M059J (cell line): ENCODE data around the gene SMAD7. TPM values are rescaled to one million over a fixed set of nuclear protein-coding genes. Genes with fewer than 3 reads are reported as not detected.

Experiments
- DNase-seq: peaks from one replicate; pipeline ENCODE4 v3.0.0-alpha.2; 2012; ENCODE audit warnings: low read depth
- total RNA-seq: library from RNA; depleted of rRNA; stranded (reverse); fragments of >200 nt; shearing (Covaris generic); gene quantifications from 2 replicates; pipeline ENCODE4 v1.2.3, GENCODE V29; 2014

The SMAD7 gene
- total RNA-seq, 1 experiment from 2014 or later, result 19.3 TPM

DNA sequence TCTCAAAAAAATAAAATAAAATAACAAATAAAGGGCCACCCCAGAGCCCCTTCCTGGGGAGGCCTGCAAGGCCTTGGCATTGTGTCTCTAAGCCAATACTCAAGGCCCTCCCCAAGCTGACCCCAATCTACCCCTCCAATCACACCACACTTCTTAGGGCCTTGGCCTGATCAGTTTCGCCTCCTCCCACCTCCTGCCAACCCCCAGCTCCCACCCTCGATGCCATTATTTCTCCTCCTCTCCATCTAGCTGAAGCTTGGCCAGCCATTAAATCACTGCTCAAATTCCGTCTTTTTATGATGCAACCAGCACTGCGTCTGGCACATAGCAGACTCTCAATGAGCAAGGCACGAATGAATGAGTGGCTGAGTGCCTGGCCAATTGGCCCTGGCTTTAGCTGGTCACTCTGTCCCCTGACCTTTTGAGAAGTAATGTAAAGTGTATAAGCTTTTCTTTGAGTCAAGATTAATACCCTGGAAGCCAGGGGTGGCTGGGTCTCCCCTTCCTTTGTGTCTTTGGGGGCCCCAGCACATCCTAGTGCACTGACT, 55.9 kb downstream of the SMAD7 start:
- DNase-seq, result no peak

DNA sequence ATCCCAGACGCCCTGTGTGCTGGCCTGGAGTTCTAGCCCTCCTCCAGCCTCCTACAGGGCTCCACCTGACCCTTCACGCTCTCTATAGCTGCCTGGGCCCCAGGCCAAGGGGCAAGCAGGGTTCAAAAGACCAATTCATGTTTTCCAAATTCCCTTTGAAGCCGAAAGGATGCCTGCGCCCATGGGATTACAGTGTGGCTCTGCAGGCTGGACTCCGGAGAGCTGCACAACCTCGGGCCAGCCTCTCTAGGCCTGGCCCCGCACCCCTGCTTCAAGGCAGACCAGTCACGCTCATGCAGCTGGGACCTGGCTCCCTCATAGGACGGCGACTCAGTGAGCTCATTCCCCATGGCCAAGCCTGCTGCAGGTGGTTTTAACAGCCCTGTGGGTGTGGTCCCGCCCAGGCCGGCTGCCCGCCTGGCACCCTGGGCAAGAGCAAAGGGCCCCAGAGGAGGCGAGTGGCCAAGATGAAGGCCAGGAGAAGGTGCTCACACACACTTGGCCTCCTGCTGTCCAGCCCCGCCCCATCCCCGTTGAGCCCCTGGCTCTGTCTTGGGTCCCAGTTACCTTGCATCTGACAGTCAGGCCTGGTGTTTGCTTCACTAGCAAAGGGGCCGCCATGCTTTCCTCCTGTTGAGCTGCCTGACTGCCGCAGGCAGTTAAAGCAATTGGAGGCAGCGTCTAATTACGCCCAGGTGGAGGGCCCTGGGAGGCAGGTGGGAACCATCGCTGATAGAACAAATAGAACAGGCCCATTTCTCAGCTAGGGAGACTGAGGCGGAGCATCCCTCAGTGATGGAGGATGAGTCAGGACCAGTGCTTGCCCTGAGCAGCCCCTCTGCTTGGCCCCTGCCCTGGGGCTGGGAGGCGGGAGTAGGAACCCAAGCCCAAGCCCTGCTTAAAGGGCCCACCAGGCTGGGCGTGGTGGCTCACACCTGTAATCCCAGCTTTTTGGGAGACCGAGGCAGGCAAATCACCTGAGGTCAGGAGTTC, 56.9 kb downstream of the SMAD7 start:
- no peak for DNase-seq

DNA sequence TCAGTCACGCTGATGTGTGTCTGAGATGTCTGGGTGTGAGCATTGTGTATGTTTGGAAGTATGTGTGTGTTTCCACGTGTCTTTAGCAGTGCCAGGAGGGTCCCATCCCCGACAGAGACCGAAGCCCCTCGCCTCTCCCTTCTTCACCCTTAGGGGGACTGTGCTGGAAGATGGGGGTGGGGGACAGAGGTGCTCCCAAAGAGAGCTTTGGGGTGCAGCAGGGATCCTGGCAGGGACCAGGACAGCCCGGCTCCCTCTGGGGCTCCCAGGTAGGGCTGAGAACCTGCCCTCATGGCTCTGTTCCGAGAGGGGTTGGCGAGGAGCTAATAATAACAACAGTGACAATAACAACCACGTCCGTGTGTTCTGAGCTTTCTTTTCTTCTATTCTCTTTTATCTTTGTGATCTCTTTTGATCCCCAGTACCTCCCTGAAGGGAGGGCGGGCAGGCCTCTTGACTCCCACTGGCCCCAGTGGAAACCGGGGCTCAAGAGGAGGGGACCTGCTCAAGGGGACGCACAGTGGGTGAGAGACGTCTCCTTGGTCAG, 57.6 kb downstream of the SMAD7 start:
- DNase-seq, result no peak

DNA sequence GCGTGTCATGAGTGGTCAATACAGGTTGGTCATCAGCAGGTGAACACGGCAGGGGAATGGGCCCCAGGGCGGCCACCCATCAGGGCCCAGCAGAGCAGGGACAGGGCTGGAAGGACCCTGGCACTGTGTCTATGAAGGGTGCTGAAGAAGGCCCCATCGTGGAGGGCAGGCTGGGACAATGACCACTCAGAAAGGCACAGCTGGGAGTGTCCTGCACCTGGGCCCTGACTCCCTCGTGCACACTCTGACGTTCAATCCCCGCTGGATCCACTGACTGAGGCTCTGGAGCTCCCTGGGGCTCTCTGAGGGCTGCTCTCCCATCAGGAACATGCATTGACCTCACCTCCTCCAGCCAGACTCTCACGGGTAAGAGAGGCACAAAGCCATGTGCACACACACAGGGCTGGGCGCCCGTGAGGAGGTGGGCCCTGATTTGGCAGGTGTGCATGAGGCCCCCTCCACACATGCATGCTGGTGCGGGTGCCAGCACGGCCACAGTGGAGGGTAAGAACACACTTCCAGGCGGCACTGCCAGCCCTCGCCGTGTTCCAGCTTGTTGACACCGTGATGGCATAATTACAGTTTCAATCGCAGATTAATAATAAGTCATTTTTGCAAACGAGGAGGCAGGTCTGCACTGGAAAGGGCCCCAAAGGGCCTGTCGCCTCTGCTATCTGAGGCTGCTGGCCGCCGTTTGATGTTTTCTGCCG, 58.5 kb downstream of the SMAD7 start:
- no peak for DNase-seq

DNA sequence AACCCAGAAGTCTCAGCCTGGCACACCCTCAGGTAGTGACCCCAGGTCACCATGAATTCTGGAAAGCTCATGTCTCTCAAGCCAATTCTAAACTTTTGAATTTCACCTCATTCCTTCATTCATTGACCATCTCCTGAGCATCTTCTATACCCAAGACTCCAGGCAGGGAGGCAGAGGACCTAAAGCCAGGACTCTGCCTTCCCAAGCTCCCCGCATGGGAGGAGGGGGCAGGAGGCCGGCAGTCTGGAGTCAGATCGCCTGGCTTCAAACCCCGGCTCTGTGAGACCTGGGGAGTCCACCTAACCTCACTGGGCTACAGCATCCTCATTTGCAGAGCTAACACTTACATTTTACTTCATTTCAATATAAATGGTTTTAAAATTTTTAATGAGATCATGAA, 59.0 kb downstream of the SMAD7 start:
- no peak for DNase-seq

DNA sequence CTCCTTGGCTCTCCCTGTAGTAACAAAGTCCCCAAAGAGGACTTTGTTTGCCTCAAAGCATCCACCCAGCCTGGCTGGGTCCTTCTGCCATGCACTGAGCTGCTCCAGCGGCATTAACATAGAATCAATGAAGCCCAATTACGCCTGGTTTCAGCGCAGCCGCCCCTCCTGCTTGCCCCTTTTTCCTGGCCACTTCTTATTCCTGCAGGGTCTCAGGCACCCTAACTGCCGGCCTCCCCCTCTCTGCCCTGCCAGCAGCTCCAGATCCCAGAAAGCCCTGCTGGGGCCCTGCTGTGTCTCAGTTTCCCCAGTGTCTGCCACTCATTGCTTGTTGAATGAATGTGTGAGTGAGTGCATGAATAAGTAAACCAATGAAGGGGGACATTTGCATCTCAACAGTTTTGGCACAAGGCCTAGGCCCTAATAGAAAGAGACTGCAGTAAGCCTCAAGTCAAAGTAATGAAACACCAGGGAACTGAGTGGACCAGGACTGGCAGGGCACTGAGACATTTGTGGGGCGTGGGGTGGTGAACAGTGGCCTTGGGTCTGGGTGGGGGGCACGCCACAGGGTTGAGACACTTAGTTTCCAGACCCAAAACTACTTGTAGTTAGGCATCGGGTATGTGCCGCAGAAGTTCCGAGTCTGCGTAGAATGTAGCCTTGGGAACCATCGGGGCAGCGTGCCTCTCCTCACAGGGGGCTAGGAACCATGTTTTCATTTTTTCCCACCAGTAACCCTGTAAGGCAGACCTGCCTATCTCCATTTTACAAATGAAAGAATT, 60.6 kb downstream of the SMAD7 start:
- DNase-seq, result no peak

DNA sequence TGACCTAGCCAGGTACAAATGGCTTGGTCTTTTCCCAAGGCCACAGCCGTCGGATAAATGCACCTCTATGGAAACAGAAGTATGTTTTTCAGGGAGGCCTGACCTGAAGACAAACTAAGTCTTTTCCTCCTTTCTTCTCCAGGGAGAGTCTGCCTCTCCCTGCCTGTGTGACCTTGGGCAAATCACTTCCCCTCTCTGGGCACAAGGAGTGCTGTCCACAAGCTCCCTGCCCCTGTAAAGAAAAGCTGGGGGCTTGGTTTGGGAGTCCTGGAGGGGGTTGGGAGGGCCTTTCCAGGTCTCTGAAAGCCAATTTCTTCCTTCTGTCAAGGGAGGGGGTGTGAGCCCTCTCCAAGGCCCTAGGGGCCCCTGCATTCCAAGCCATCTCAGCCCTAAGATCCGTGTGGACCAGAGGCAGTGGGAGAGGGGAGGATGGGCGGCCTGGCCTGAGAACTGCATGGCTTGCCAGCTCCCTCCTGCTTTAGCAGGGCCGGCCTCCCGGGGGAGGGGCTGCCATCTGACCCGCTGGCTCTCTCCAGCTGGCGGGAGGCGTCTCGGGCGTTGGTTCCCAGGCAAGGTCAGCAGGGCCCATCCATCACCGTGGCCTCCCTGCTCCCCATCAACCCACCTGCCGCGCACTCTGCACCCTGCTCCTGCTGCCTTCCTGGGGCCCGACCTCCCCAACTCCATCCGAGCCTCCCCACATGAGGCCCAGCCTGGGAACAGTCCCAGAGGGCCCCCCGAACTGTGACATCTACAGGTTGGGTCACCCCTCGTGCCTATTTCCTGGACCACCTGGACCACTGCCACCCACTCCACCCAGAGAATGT, 61.4 kb downstream of the SMAD7 start:
- no peak for DNase-seq

DNA sequence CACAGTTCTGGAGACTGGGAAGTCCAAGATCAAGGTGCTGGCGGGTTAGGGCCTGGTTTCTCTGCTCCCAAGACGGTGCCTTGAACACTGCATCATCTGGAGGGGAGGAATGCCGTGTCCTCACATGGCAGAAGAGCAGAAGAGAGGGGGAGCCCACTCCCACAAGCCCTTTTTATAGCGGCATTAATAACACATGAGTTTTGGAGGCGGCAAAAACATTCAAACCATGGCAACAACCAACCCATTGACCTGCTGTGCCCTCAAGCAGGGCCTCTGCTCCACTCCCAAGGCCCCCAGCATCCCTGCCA, 62.0 kb downstream of the SMAD7 start:
- no peak for DNase-seq

DNA sequence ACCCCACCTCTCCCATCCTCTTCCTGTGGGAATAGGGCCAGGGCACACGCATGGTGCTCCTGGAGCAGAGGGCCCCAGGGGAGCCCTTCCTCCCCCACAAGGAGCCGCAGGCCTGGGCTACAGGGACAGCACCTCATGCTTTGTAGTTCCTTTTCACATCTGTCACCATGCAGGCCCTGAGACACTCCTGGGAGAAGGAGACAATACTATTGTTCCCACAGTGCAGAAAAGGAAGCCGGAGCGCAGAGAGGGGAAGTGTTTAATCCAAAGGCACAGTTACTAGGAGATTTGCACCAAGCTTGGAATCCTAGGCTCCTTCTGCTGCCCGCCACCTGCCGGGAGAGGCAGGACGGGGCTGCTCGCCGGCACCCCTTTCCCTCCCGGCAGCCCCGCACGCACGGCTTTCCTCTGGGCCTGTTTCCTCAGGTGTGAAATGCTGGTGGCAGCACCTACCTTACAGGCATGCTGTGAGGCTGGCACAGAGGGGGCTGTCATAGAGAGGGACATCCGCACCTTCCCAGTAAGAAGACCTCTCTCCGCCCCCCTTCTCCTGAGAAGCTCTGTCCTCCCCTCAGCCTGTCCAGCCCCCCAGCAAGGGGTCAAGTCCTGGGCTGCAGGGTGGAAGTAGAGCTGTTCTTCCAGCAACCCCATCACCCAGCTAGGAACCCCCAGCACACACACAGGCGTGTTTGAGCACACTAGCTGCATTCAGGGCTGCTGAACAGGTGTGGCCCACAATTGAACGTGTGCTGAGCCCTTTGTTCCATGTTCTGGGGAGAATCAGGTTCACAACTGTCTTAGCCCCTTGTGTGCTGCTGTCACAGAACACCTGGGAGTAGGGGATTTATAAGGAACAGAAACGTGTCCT, 62.6 kb downstream of the SMAD7 start:
- DNase-seq, result no peak

DNA sequence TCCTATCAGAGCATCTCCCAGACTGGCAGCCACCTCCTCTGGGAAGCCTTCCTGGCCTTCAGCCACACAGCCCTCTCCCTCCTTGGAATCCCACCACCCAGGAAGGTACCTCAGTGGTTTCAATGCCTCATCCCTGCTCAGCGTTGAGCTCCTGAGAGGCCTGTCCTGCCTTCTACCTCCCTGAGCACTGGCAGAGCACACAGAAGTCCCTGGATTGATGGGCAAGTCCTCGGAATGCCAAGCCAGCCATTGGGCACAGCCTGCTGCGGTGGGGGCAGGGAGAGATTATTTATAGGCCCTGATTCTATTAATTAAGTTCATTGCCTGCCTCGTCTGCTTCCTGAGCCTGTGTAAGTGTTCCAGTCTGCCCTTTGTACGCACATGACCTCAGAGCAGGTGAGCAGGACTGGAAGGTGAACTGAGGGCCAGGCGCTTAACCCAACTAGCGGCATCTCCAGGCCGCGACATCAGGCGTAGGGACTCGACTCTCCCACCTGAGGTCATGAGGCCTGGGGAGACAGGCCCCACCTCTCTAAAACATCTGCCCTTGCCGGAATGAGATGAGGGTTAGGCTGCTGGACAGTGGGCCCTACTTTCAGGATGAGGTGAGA, 63.4 kb downstream of the SMAD7 start:
- no peak for DNase-seq

DNA sequence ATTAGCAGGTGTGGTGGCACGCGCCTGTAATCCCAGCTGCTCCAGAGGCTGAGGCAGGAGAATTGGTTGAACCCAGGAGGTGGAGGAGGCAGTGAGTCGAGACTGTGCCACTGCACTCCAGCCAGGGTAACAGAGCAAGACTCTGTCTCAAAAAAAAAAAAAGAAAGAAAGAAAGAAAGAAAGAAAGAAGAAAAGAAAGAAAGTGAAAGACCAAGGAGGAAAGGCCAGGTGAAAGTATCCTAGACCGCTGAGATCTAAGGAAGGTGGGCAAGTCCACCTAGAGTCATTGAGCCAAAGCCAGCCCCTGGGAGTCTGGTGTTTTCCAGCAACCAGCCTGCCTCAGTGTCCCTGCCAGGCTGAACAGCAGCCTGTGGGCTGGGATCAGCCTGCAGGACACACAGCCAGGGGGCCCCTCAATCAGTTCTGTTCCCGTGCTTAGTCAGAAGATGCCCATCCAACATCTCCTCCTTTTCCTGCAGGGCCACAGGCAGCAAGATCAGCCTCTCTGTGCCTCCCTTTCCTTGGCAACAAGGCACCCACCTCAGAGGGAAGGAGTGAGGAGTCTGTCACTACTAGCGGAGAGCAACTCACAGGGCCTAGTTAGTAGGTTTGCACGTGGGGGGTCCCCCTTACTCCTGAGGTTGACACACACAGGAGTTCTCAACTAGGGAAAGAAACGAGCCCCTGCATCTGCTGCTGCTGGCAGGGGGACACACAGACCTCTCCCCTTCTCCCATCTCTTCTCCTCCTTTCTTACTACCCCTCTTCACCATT, 64.1 kb downstream of the SMAD7 start:
- no peak for DNase-seq

DNA sequence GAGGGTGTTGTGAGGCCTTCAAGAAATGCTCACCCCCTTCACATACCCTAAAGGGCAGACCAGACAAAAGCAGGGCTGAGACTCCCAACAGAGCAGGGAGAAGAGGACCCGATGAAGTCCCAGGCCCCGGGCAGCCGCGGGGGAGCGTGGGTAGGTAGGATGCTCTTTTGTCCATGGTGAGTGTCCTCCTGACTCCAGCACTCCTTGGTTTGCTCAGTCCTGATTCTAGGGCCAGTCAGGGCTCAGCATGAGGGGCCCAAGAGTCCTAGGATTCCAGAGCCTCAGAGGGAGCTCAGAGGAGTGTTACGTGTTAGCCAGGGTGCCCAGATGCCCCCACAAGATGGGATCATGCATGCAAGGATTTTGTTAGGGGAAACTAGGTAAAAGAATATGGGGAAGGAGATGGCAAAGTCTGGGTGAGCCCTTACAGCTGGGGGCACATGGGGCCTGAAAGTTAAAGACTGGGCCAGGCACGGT, 64.8 kb downstream of the SMAD7 start:
- no peak for DNase-seq

DNA sequence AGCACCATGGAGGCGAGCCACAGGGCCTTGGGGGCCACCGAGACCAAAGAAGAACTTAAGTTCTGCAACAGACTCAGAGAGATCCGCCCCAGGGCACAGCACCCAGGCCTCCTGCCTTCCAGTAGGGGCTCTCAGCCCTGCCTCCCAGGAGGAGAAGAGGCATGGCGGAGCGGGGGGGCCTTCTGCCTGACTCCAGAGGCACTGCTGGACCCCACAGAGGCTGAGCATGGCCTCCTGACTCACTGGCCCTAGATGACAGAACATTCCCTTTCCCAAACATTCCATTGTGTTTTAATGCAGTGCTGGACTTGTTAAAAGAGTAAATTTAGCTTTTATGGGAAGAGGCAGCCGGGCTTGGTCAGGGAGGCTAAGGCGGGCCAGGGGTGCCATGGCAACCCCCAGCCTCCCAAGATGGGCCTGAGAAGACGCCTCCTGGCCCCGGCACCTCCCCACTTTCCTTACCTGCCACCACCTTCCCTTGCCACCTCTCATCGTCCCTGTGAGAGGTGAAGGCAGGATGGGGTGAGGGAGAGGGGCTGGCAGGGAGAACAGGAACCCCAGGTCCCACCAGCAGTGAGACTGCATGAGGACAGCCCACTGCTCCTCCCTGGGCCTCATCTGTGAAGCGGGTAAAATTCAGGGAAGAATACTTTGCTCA, 65.4 kb downstream of the SMAD7 start:
- DNase-seq, result no peak

DNA sequence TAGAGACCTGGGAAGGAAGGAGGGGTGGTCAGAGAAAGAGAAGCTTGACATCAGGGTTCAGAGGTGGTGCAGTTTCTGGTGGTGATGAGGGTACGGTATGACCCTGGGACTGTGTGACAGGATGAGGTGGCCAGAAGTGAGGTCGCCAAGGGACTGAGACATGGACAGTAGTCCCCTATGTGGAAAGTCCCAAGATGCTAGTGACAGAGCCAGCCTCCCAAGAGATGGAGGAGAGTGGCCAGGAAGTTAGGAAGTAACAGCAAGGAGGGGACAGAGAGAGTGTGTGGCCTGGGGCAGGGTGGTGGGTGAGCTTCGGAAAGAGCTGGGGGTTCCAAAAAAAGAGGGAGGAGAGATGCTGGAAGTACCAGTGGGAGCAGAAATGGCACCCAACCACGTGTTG, 66.0 kb downstream of the SMAD7 start:
- no peak for DNase-seq

DNA sequence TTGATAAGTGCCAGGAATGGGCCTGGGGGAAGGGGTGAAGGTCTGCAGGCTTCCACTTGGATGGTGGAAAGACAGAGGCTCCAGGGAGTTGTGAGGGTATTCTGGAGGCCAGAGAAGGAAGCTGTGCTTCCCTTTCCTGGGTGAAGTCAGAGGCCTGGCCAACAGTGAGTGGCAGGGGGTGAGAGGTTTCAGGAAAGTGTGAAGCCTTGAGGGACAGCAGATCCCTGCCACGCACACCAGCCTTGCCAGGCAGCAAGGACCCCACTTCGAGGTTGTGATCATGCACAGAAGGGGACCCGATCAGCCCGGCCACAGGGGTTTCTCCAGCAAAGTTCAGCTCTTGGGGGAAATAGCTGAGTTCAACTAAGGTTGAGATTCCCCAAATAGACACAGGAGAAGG, 66.5 kb downstream of the SMAD7 start:
- DNase-seq, result no peak

DNA sequence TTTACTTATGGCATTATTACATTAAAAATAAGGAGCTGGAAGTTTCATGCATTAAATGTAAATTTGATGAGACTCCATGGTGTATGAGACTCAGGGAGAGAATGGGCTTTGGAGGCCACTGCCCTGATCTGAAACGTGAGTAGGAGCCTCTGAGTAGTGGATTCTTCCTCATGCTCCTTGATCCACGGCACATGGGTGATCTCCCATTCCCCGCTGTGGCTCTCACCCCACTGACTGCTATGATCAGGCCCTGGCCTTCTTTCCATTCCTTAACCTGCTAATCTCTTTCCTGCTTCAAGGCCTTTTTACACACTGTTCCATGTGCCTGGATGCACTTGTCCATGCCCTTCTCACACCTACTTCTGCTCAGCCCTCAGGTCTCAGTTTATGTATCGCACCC, 68.4 kb downstream of the SMAD7 start:
- no peak for DNase-seq

DNA sequence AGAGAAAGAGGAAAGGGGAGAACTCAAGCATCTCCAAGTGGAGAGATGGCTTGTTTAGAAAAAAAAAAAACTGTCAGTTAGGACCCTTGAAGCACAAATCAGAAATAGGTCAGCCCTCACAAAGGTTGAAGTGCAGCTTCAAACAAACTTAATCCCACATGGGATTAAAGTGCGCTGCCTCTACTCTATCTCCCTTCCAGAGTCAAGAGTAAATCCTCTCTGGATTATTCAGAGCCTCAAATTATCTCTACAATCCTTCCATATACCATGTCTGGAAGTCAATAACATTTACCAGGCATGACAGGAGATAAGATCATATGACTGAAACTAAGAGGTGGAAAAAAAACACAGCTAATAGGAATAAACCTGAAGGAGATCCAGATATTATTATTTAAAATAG, 69.8 kb downstream of the SMAD7 start:
- no peak for DNase-seq

DNA sequence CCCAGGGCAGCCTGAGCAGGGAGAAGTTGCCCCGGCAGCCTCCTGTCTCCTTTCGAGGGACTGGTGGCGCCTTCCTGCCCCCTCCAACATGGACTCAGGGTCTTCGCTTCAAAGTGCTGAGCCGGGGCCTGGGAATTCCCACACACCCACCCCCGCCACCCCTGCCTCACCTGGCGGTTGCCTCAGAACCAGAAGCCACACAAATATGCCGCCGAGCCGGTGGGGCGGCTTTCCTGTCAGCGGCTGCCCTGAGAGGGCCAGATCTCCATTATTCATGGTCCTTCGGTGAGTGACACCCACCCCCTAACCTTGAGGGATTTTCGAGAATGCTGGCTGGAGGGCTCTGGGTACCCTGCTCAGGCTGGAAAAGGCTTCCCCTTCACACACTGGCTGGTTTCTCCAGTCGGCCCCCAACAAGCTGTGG, 71.7 kb downstream of the SMAD7 start:
- DNase-seq, result no peak
